Measurements from ENCODE around the gene LRP2BP.

GRCh38 chr4:185358959-185359358 is 36.8 kb downstream of the LRP2BP start:
- TF ChIP-seq CTCF (IDR thresholded peaks at IDR 0.05) (no peak), SIN3A (IDR thresholded peaks at IDR 0.05; ENCODE audit: borderline replicate concordance, insufficient read depth, low read depth, low read length) (no peak), POLR2AphosphoS5 (IDR thresholded peaks at IDR 0.05; ENCODE audit: low read depth, low read length) (no peak), TCF7L2 (IDR thresholded peaks at IDR 0.05; ENCODE audit: low read depth, low read length) (no peak), REST (IDR thresholded peaks at IDR 0.05; ENCODE audit: insufficient read depth in 1 of 2, low read depth in 2 of 2, low read length in 1 of 2) (no peak)

Measured in Panc1 (cell line).